ENCODE results near the gene PRDX3.

The PRDX3 gene

DNA sequence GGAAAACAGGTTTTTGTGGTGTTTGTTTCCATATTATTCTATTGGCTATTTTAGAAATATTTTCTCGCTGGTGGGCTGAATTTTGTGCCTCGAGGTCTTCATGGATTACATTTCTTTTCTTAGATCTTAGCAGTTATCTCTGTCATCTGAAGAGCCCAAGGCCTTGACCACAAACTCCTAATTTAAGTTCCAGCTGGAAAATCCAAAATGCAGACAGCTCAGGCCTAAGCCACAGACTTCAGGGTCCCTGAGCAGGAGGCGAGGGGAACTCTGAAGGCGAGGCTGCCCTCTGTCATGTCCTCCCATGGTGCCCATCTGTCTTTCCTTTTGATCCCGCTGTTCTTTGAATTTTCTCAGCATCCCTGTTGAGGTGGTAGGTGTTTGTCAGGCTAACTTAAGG, 60.4 kb downstream of the PRDX3 start:
- DNase-seq: no peak
